ENCODE data around the gene USP2.
A peak's percentile ranks its signal among the peaks of the same experiment; 100 is the strongest.

USP2 gene

DNA sequence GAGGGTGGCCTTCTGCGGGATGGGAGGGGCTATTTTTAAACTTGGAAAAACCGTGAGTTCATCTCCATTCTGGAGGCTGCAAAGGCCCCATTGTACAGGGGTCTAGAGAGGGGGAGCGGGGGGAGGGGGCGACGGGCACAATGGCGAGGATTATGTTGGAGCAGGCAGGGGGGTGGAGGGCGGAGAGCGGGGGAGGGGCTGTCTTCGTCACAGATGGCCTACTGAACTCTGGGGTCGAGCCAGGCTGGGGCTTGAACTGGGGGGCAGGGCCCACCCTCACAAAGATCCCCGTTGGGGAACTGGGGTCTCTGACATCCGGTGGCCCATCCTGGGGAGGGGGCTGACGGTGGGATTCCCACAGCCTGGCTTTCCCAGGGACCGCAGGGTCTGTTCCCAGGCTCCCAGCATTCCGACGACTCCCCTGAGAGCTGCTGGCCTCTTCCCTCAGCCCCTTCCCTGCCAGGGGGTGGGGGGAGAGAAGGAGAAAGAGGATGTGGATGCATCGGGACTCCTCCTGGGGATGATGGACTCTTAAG, 61.2 kb downstream of the USP2 start:
- Histone ChIP-seq H3K4me3 (ENCODE audit: low read depth in 1 of 2, low read length in 1 of 2) (no peak overlapping the region), H3K27ac (no peak overlapping the region), H3K27me3 (peaks cover 89% of the 10 kb centered on the region), H3K9me3 (no peaks in the 10 kb centered on the region), H3K4me1 (ENCODE audit: control insufficient read depth in 1 of 2, insufficient read depth in 1 of 2, low read depth in 1 of 2, low read length in 1 of 2) (peaks cover 49 to 55% of the 10 kb centered on the region in 2 experiments), H3K36me3 (no peaks in the 10 kb centered on the region)
- TF ChIP-seq, protein P1, sequence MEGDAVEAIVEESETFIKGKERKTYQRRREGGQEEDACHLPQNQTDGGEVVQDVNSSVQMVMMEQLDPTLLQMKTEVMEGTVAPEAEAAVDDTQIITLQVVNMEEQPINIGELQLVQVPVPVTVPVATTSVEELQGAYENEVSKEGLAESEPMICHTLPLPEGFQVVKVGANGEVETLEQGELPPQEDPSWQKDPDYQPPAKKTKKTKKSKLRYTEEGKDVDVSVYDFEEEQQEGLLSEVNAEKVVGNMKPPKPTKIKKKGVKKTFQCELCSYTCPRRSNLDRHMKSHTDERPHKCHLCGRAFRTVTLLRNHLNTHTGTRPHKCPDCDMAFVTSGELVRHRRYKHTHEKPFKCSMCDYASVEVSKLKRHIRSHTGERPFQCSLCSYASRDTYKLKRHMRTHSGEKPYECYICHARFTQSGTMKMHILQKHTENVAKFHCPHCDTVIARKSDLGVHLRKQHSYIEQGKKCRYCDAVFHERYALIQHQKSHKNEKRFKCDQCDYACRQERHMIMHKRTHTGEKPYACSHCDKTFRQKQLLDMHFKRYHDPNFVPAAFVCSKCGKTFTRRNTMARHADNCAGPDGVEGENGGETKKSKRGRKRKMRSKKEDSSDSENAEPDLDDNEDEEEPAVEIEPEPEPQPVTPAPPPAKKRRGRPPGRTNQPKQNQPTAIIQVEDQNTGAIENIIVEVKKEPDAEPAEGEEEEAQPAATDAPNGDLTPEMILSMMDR (IDR thresholded peaks at IDR 0.05): no peak

DNA sequence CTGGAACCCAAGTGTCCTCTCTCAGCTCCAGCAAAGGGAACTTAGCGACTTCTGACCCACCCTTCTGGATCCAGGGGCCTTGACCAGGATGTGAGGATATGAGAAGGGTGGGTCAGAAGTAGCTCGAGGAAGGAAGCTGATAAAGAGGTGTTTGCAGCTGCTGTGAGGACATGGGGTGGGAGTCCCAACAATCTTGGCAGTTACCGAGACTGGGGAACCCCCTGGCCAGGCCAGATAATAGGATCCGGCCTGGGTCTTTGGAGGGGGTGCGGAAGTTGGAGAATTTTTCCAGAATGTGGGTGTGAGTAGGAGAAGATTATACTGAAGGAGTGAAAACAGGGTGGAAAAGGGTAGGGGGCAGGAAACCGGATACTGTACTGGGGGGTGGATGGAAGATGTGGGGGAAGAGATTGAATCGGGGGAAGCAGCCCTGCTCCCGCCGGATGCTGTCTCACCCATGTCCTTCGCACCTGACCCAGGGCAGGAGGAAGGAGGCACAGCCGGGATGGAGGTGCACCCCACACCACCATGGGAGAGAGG, 61.7 kb downstream of the USP2 start:
- Histone ChIP-seq H3K4me1 (ENCODE audit: control insufficient read depth in 1 of 2, insufficient read depth in 1 of 2, low read depth in 1 of 2, low read length in 1 of 2) (peaks cover 51 to 55% of the 10 kb centered on the region in 2 experiments), H3K4me3 (ENCODE audit: low read depth in 1 of 2, low read length in 1 of 2) (no peak overlapping the region), H3K27ac (no peak overlapping the region), H3K27me3 (peaks cover 94% of the 10 kb centered on the region), H3K36me3 (no peaks in the 10 kb centered on the region), H3K9me3 (no peaks in the 10 kb centered on the region)
- TF ChIP-seq, protein P1 (IDR thresholded peaks at IDR 0.05): no peak

DNA sequence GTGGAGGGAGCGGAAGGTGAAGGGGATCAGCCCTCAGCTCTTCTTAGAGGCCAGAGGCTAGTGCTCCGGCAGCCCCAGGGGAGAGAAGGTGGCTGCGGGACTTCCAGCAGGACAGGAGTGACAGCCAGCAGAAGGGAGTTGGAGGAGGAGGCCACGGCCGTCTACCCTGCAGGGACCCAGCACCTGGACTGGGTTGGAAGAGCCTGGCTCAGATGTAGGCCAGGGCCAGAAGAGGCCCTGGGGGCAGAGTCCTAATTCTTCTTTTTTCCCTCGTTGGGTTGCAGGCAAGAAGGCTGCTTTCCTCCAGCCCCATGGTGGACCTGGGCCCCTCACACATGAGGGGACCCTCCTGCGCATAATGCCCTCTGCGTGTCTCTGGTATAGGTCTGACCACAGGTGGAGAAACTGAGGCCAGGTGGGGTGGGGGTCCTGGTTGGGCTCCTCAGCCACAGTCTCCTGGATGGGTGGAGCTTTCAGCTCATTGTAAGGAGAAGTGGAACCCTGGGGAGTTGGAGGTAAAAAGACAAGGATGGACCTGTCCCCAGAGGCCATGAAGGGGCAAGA, 62.3 kb downstream of the USP2 start:
- Histone ChIP-seq H3K4me1 (ENCODE audit: control insufficient read depth in 1 of 2, insufficient read depth in 1 of 2, low read depth in 1 of 2, low read length in 1 of 2) (peaks cover 51 to 55% of the 10 kb centered on the region in 2 experiments), H3K9me3 (no peaks in the 10 kb centered on the region), H3K27me3 (peaks cover 100% of the 10 kb centered on the region), H3K27ac (no peak overlapping the region), H3K36me3 (no peaks in the 10 kb centered on the region), H3K4me3 (ENCODE audit: low read depth in 1 of 2, low read length in 1 of 2) (no peak overlapping the region)
- TF ChIP-seq, protein P1 (IDR thresholded peaks at IDR 0.05): no peak

DNA sequence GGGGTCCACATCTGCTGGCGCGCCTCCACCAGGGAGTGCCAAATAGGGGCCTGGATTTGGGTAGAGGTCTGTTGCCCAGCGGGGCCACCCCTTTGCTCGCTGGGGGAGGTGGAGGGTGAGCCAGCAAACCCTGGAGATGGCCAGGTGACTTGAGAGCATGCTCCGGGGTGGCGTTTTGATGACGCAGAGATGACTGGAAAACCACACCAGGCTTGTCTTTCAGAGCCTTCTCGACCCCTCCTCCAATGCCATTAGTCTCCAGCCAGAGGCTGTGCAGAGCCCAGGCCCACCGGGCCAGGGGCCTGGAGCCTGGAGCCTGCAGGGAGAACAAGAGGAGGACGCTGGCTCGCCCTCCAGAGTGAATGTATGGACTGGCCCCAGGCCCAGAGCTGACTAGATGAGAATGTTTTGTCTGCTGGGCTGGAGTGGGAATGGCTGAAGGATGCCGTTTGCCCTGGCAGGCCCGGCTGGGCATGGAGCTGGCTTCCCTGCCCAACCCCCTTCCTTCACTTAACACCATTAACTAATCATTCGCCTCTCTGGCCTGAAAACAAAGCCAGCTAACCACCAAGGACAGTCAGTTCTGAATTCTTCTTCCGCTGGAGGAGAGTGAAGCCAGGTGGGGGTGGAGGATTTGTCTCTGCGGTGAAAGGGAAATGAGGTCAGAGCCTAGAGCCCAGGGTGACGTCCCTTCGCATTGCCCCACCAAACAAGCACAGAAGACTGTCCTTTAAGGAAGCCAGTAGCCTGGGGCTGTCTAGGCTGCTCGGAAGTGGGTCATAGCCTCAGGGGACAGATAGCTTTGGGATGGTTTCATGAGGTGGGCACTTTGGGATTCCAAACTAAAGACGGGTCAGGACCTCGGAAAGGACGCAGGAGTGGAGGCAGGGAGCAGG, 63.0 kb downstream of the USP2 start:
- Histone ChIP-seq H3K4me3 (ENCODE audit: low read depth in 1 of 2, low read length in 1 of 2) (no peak overlapping the region), H3K27me3 (peaks cover 100% of the 10 kb centered on the region), H3K27ac (no peak overlapping the region), H3K4me1 (ENCODE audit: control insufficient read depth in 1 of 2, insufficient read depth in 1 of 2, low read depth in 1 of 2, low read length in 1 of 2) (peaks cover 51 to 55% of the 10 kb centered on the region in 2 experiments), H3K36me3 (no peaks in the 10 kb centered on the region), H3K9me3 (no peaks in the 10 kb centered on the region)
- TF ChIP-seq, protein P1 (IDR thresholded peaks at IDR 0.05): no peak

DNA sequence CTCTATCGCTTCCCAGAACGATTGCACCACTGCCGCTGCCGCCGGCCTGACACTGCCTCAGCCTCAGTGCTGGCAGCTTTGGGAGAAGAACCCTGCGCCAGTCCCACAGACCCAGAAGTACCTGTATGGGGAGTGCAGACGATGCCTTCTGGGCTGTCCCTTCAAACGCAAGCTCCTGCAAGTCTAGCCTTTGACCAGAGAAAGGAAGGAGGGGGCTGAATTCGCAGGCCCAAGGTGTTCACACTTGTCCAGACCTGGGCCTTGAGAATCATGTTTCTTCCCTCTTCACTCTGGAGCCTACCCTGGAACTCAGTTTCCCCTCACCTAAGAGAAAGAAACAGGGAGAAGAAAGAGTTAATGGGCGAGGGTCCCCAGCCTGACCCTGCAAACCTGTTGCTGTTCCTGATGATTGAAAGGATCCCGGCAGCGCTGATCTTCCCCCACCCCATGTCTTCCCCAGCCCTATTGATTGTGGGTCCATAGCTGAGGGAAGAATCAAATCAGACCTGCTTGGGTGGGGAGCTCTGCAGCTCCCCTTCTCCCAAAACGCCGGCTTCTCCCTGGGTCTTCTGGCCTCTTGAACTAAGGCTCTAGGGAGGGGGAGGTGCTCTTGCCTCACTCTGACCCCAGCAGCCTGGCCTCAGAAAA, 63.8 kb downstream of the USP2 start:
- Histone ChIP-seq H3K36me3 (no peaks in the 10 kb centered on the region), H3K27me3 (peaks cover 100% of the 10 kb centered on the region), H3K27ac (no peak overlapping the region), H3K4me3 (ENCODE audit: low read depth in 1 of 2, low read length in 1 of 2) (peak overlapping the region in 1 of 2 experiments; percentile 5), H3K9me3 (no peaks in the 10 kb centered on the region), H3K4me1 (ENCODE audit: control insufficient read depth in 1 of 2, insufficient read depth in 1 of 2, low read depth in 1 of 2, low read length in 1 of 2) (peaks cover 51 to 55% of the 10 kb centered on the region in 2 experiments)
- TF ChIP-seq, protein P1 (IDR thresholded peaks at IDR 0.05): no peak
